LNCAP (cell line): ENCODE results near the gene SMO.

Experiments used
- TF ChIP-seq, protein P1 (sequence below): fragments of 450-650 bp; IDR thresholded peaks from 2 replicates; pipeline ENCODE4 v1.5.1; 2017; ENCODE audit warnings: mild to moderate bottlenecking

Gene SMO

DNA sequence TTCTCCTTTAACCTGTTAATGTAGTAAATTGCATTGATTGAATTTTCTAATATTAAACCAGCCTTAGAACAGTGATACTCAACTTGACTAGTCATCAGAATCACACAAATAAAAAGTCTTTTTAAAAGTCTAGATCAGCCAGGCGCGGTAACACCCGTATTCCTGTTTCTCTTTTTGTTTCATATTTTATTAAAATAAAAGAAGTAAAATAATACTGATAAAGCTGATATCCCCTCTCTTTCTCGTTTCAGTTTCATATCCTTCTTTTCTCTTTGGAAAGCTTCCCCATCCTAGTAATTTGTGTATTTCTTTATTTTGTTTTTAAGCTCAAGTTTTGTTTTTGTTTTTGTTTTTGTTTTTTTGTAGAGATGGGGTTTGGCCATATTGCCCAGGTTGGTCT lies 9.3 kb downstream of the SMO start:
- TF ChIP-seq, protein P1, sequence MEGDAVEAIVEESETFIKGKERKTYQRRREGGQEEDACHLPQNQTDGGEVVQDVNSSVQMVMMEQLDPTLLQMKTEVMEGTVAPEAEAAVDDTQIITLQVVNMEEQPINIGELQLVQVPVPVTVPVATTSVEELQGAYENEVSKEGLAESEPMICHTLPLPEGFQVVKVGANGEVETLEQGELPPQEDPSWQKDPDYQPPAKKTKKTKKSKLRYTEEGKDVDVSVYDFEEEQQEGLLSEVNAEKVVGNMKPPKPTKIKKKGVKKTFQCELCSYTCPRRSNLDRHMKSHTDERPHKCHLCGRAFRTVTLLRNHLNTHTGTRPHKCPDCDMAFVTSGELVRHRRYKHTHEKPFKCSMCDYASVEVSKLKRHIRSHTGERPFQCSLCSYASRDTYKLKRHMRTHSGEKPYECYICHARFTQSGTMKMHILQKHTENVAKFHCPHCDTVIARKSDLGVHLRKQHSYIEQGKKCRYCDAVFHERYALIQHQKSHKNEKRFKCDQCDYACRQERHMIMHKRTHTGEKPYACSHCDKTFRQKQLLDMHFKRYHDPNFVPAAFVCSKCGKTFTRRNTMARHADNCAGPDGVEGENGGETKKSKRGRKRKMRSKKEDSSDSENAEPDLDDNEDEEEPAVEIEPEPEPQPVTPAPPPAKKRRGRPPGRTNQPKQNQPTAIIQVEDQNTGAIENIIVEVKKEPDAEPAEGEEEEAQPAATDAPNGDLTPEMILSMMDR = no peak

DNA sequence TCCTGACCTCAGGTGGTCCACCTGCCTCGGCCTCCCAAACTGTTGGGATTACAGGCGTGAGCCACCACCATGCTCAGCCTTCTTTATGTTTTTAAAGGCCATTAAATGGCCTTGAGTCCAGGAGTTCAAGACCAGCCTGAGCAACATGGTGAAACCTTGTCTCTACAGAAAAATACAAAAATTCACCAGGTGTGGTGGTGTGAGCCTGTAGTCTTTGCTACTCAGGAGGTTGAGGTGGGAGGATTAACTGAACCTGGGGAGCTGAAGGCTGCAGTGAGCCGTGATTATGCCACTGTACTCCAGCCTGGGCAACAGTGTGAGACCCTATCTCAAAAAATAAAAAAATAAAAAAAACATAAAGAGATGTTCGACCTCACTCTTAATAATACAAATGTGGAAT lies 11.0 kb downstream of the SMO start:
- TF ChIP-seq, protein P1 = no peak

DNA sequence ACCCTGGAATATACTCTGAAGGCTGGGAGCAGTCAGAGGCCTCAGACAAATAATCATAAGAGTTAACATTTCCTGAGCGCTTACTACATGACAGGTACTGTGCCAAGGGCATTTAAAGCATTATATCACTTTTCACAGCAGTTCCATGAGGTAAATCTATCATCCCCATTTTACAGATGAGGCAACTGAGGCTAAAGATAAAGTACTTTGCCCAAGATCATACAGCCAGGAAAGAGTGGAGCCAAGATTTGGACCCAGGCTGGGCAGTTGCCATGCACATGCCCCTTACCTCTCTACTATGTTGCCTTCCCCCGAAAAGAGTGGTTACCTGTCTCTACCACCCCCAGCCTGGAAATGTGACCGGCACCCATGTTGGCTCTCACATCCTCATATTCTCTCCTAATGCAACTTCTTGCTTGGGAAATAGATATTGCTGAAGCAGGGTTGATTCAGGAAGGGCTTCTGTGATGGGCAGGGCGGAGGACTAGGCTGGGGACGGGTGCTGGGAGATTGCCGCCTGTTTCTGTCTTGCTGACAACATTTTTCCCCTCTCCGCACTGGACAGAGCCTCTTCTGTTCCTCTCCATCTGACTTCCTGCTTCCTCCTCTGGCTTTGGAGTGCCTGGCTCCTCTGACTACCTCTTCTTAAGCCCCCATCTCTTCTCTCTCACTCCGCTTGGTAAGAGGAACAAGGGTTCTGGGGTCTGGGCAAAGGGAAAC lies 13.8 kb downstream of the SMO start:
- TF ChIP-seq, protein P1 = no peak

DNA sequence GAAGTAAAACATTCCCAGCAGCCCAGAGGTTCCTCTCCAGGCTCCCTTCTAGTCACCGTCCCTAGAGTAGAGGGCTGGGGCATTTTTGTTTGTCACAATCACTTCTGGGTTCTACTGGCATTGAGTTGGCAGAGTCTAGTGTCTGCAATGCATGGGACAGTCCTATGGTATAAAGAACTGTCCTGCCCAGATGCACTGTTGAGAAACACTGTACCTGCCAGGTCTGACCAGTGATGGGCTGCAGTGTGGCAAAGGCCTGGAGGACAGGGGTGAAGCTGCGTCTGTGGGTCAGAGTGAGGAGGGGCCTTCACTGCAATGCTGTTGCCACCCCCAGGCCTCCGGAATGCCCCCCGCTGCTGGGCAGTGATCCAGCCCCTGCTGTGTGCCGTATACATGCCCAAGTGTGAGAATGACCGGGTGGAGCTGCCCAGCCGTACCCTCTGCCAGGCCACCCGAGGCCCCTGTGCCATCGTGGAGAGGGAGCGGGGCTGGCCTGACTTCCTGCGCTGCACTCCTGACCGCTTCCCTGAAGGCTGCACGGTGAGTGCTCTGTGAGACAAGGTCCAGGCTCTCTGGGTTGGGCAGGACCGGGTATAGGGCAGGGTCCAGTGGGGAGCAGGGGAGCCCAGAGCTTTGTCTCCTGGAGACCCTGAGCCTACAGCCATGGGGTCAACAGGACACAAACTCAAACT lies 14.8 kb downstream of the SMO start:
- TF ChIP-seq, protein P1 = no peak

GRCh38 chr7:129205126-129205818 lies 16.8 kb downstream of the SMO start:
- TF ChIP-seq, protein P1 = no peak

DNA sequence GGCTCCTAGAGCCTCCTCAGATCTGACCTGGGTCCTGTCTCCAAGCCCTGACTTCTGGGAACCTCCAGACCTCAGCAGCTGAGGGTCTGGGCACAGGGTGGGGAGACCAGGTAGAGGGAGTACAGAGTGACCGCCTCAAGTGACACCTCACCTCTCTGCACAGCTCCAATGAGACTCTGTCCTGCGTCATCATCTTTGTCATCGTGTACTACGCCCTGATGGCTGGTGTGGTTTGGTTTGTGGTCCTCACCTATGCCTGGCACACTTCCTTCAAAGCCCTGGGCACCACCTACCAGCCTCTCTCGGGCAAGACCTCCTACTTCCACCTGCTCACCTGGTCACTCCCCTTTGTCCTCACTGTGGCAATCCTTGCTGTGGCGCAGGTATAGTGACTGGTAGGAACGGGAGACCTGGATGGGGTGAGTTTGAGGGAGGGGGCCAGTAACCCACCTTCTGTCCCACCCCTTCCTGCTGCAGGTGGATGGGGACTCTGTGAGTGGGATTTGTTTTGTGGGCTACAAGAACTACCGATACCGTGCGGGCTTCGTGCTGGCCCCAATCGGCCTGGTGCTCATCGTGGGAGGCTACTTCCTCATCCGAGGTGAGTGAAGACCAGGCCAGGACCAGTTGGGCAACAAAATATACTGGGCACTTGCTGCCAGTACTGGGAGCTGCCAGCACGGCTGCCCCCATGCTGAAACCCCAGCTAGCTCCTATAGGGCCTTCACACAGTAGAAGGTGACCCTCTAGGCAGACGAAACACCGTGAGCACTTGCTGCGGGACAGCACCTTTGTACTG lies 17.8 kb downstream of the SMO start:
- TF ChIP-seq, protein P1 = no peak

GRCh38 chr7:129208667-129209066 lies 20.2 kb downstream of the SMO start:
- TF ChIP-seq, protein P1 = no peak
